ENCODE data around the gene RPL35A.

- no peak for TF ChIP-seq POLR2A (IDR thresholded peaks at IDR 0.05)
- TF ChIP-seq CTCF (IDR thresholded peaks at IDR 0.05 in 4 of 5, conservative IDR thresholded peaks at IDR 0.05 in 1 of 5): peak in 4 of 5 experiments; percentile 25 to 61 (median 47)
Measured at GRCh38 chr3:197942956-197943556, 6.9 kb upstream of the RPL35A start.

Data from gastrocnemius medialis (tissue), 4 donors.